ENCODE data around the gene ABTB1. TPM values are rescaled to one million over a fixed set of nuclear protein-coding genes. Genes with fewer than 3 reads are reported as not detected.

Gene ABTB1
- total and polyA plus RNA-seq, 2 donors (not counting 1 experiment from before 2014, with no cell fraction given) = 141 to 259 TPM

GRCh38 chr3:127711021-127711695, 38.4 kb downstream of the ABTB1 start:
- POLR2A ChIA-PET = interaction anchor here (0.6 to 0.7 kb wide), 2 partner anchors 13 to 25 kb away, joined by 3 to 5 read pairs; no protein-coding TSS in a partner anchor
- H3K27me3 Mint-ChIP-seq = no peaks in the 10 kb centered on the region
- no peaks in the 10 kb centered on the region for H3K79me2 ChIP-seq (ENCODE audit: control insufficient read depth, insufficient read depth, low read length)
- no peak overlapping the region for H3K27ac ChIP-seq (ENCODE audit: low read length in 2 of 2)
- WGBS (ENCODE audit: insufficient coverage) = 88% methylated on average over 12 of the region's 14 CpGs
- no peak overlapping the region for H3K27ac Mint-ChIP-seq
- no peaks in the 10 kb centered on the region for H4K20me1 ChIP-seq (ENCODE audit: control insufficient read depth, insufficient read depth, low read length, poor library complexity, severe bottlenecking)
- H3K27me3 ChIP-seq (replicated peaks in 1 of 4; ENCODE audit: control extremely low read depth in 1 of 4, control insufficient read depth in 3 of 4, insufficient read depth in 4 of 4, low read length in 3 of 4) = no peaks in the 10 kb centered on the region
- no peaks in the 10 kb centered on the region for H3K36me3 ChIP-seq (replicated peaks in 1 of 2; ENCODE audit: control extremely low read depth in 1 of 2, control insufficient read depth in 1 of 2, extremely low read depth in 1 of 2, insufficient read depth in 2 of 2, low read length in 1 of 2)
- H3K9ac ChIP-seq (ENCODE audit: low read length) = no peak overlapping the region
- no peak overlapping the region for H3K4me3 Mint-ChIP-seq
- no peak for DNase-seq
- H3K4me3 ChIP-seq (ENCODE audit: control extremely low read depth in 1 of 5, extremely low read depth in 1 of 5, insufficient read depth in 1 of 5, low read depth in 2 of 5, low read length in 4 of 5) = no peak overlapping the region
- intact Hi-C loops (cut with micrococcal nuclease) = no loop called here
- H3K9me3 ChIP-seq (ENCODE audit: control extremely low read depth in 1 of 3, control insufficient read depth in 2 of 3, insufficient read depth in 1 of 3, low read length in 2 of 3) = no peaks in the 10 kb centered on the region
- ATAC-seq (ENCODE audit: low read depth) = no peak
- no peak overlapping the region for H3K4me2 ChIP-seq (replicated peaks; ENCODE audit: low read depth, low read length, poor library complexity, severe bottlenecking)
- no peaks in the 10 kb centered on the region for H3K4me1 ChIP-seq (ENCODE audit: control insufficient read depth in 2 of 2, insufficient read depth in 2 of 2, low read length in 2 of 2)
- H2AFZ ChIP-seq (ENCODE audit: insufficient read depth, low read depth, low read length, poor library complexity, severe bottlenecking) = no peak overlapping the region
- H3K9me3 Mint-ChIP-seq (ENCODE audit: insufficient read depth) = no peaks in the 10 kb centered on the region
- TF ChIP-seq CTCF (IDR thresholded peaks at IDR 0.05) (no peak), EZH2 (IDR thresholded peaks at IDR 0.05; ENCODE audit: borderline replicate concordance, insufficient read depth, low read depth, low read length, poor library complexity, severe bottlenecking) (no peak)
- H3K4me1 Mint-ChIP-seq = no peaks in the 10 kb centered on the region
- CTCF ChIA-PET = no interaction called here

GRCh38 chr3:127711896-127712295, 39.1 kb downstream of the ABTB1 start:
- no peaks in the 10 kb centered on the region for H3K36me3 ChIP-seq (replicated peaks in 1 of 2; ENCODE audit: control extremely low read depth in 1 of 2, control insufficient read depth in 1 of 2, extremely low read depth in 1 of 2, insufficient read depth in 2 of 2, low read length in 1 of 2)
- CTCF ChIA-PET = no interaction called here

More at GRCh38 chr3:127711896-127712295, 39.1 kb downstream of the ABTB1 start:
- Histone ChIP-seq H3K9ac (ENCODE audit: low read length) (no peak overlapping the region), H3K27me3 (replicated peaks in 1 of 4; ENCODE audit: control extremely low read depth in 1 of 4, control insufficient read depth in 3 of 4, insufficient read depth in 4 of 4, low read length in 3 of 4) (no peaks in the 10 kb centered on the region), H3K9me3 (ENCODE audit: control extremely low read depth in 1 of 3, control insufficient read depth in 2 of 3, insufficient read depth in 1 of 3, low read length in 2 of 3) (no peaks in the 10 kb centered on the region), H4K20me1 (ENCODE audit: control insufficient read depth, insufficient read depth, low read length, poor library complexity, severe bottlenecking) (no peaks in the 10 kb centered on the region), H3K4me2 (replicated peaks; ENCODE audit: low read depth, low read length, poor library complexity, severe bottlenecking) (no peak overlapping the region), H3K4me1 (ENCODE audit: control insufficient read depth in 2 of 2, insufficient read depth in 2 of 2, low read length in 2 of 2) (no peaks in the 10 kb centered on the region), H2AFZ (ENCODE audit: insufficient read depth, low read depth, low read length, poor library complexity, severe bottlenecking) (no peak overlapping the region), H3K4me3 (ENCODE audit: control extremely low read depth in 1 of 5, extremely low read depth in 1 of 5, insufficient read depth in 1 of 5, low read depth in 2 of 5, low read length in 4 of 5) (no peak overlapping the region), H3K79me2 (ENCODE audit: control insufficient read depth, insufficient read depth, low read length) (no peaks in the 10 kb centered on the region), H3K27ac (ENCODE audit: low read length in 2 of 2) (no peak overlapping the region)
- ATAC-seq (ENCODE audit: low read depth) (no peak), DNase-seq (no peak)
- WGBS (ENCODE audit: insufficient coverage) = 98% methylated on average over 11 of the region's 14 CpGs
- no peak overlapping the region for H3K27ac Mint-ChIP-seq
- POLR2A ChIA-PET = no interaction called here
- no peaks in the 10 kb centered on the region for H3K4me1 Mint-ChIP-seq
- no peaks in the 10 kb centered on the region for H3K9me3 Mint-ChIP-seq (ENCODE audit: insufficient read depth)
- no peaks in the 10 kb centered on the region for H3K27me3 Mint-ChIP-seq
- H3K4me3 Mint-ChIP-seq = no peak overlapping the region
- intact Hi-C loops (cut with micrococcal nuclease) = no loop called here
- TF ChIP-seq EZH2 (IDR thresholded peaks at IDR 0.05; ENCODE audit: borderline replicate concordance, insufficient read depth, low read depth, low read length, poor library complexity, severe bottlenecking) = no peak
- TF ChIP-seq CTCF (IDR thresholded peaks at IDR 0.05) = no peak
